IPS-18c (cell line): ENCODE measurements around the gene TMEM44.

ENCODE experiments used
- H3K4me3 ChIP-seq: 2 replicates; pipeline ENCODE4 v1.7.0; 2013; ENCODE audit warnings: low read depth, mild to moderate bottlenecking, low read length, moderate library complexity; ENCODE audit not compliant: insufficient read depth
- H3K9me3 ChIP-seq: one replicate; pipeline ENCODE4 v1.6.1; 2013; ENCODE audit warnings: mild to moderate bottlenecking, low read length, moderate library complexity; ENCODE audit not compliant: control insufficient read depth, insufficient read depth

Gene TMEM44, protein sequence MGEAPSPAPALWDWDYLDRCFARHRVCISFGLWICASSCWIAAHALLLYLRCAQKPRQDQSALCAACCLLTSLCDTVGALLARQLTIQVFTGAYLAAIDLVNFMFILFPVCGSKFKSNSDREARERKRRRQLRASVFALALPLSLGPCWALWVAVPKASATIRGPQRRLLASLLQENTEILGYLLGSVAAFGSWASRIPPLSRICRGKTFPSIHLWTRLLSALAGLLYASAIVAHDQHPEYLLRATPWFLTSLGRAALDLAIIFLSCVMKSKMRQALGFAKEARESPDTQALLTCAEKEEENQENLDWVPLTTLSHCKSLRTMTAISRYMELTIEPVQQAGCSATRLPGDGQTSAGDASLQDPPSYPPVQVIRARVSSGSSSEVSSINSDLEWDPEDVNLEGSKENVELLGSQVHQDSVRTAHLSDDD

DNA sequence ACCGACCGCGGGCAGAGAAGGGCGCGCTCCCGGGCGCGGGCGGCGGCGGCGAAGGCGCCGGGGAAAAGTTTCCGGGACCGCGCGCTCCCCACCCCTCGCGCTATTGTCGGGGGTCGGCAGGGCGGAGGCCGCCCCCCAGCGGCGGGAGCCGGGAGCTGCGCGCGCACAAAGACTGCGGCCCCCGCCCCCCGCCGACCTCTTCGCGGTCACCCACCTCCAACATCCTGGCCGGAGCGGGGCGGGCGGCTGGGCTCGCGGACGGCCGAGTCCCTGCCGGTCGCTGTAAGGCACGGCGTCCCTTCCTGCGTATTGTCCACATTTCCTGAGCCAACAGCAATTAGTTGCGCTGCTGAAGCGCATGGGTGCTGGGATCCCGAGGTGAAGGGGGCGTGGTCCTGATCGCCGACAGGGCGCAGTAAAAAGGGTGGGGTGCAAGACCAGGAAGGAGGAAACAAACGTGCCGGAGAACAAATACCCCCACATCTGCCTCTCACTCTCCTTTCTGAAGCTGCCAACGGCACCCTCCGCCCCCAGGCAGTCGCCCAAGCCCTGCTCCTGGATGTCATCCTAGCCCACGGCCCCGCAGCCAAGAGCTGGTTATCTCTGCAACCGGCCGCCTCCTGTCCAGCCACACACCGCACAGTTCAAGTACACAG is at the start of gene TMEM44:
Gene TMEM44 (minus strand): TSS at position 71 of the 656 bp plus-strand sequence. CDS start 204 bp downstream, outside the sequence.
- Histone ChIP-seq H3K4me3 (peak within 1 kb of the TSS; percentile 69), H3K9me3 (peaks cover 8% of the 10 kb centered on the region)

DNA sequence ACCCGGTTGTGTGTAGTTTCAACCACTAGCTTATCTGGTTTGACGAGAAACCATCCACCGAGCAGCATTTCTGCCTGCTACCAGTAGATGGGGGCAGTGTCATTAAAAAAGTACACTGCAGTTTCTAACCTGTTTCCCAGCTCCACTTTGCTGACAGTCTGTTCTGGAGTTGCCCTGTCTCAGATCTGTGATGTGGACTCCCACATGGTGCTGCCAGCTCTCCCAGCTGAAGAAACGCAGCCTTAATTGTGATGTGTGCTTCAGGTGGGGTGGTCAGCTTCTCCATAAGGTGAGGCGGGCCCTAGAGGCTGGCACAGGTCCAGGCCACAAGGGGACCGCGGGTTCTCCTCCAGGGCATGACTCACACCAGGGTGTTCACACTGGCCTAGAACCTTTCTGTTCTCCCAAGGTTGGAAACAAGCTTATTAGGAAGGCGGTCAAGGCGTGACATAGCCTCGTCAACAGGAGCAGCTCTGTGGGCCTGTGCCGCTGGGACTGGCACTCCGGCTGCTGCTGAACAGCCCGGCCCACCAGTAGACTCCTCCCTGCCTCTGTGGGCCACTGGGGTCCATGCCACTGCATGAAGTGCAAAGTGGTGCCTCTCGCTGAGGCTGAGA is 49.6 kb upstream of the TMEM44 start:
- H3K4me3 ChIP-seq: no peak overlapping the region
- no peaks in the 10 kb centered on the region for H3K9me3 ChIP-seq

DNA sequence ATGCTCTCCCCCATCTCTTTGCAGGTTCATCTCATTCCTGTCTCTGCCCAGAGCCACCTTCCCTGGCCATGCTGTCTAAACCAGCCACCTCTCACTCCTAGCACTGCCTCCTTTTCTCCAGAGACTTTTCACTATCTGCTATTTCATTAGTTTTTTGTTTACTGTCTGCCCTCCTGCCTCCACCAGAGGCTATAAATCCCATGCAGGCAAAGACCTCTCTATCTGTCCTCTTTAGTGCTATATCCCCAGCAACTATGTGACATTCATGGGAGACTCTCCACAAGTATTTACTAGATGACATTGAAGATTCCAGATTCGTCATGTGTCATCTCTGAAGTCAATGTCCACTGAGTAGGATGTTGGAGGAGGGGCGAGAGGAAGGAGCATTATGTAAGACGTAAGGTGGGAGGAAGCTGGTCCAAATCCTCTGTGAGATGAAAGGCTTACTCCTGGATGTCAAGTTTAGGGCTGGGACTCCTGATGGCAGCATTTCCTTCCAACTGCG is 49.0 kb upstream of the TMEM44 start:
- Histone ChIP-seq H3K4me3 (no peak overlapping the region), H3K9me3 (no peaks in the 10 kb centered on the region)

DNA sequence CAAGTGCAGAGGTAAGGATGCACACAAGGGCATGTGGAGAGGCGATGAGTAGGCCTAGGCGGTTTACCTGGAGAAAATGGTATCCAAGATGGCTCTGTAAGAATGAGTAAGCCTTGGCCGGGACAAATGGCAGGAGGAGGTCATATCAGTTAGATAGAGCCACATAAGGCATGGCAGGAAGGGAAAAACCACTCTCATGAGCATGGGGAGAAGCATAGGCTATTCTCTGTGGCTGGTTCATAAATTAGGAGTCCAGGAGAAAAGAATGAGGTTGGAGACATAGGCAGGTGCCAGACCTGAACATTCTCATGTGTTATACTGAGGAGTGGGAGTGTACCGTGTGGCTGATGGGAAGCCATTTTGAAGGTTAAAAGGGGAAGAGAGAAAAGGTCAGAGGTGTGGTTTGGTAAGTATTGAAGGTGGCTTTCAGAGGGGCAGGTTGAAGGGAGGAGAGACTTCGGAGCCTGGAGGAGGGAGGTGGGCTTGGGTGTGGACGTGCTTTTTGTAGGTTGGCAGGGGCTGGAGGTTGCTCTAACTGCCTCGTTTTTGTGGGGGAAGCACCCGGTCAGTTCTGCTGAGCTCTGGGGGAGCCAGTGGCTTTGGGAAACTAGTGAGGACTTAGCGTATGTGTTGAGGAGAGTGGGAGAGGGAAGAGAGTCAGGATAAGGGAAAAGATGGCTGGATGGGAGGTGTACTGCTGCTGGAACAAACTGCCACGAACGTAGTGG is 47.8 kb upstream of the TMEM44 start:
- no peaks in the 10 kb centered on the region for H3K9me3 ChIP-seq
- H3K4me3 ChIP-seq: no peak overlapping the region

DNA sequence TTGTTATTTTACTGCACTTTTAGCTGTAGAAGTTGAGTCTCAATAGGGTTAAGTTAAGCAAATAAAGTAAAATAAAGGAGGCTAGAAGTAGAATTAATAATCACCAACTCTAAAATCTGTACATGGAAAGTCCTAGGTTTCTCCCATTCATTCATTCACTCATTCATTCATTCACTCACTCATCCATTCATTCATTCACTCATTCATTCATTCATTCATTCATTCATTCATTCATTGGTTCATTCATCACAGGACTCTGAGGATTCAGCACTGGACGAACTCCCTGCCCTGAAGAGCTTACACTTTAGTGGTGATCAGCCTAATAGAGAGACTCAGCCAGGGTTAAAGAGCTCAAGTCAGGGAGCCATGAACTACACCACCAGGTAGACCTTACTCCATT is 43.3 kb upstream of the TMEM44 start:
- Histone ChIP-seq H3K9me3 (no peaks in the 10 kb centered on the region), H3K4me3 (no peak overlapping the region)

DNA sequence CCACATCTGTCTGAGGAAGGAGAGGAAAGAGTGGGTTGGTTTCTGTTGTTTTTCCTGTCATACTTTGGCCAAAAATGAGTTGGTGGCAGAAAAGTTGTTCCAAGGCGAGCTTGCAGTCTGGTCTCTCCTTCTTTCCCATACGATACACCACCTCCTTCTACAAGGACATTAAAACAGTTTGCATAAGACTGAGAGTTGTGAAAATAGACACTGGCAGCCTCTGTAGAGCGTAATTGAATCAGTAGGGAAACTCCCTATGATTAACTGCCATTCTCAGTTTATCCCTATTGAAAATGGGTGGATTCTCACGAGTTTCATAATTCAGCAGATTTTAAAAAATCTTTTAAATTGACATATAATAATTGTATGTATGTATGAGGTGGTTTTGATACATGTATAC is 42.5 kb upstream of the TMEM44 start:
- Histone ChIP-seq H3K4me3 (no peak overlapping the region), H3K9me3 (no peaks in the 10 kb centered on the region)

DNA sequence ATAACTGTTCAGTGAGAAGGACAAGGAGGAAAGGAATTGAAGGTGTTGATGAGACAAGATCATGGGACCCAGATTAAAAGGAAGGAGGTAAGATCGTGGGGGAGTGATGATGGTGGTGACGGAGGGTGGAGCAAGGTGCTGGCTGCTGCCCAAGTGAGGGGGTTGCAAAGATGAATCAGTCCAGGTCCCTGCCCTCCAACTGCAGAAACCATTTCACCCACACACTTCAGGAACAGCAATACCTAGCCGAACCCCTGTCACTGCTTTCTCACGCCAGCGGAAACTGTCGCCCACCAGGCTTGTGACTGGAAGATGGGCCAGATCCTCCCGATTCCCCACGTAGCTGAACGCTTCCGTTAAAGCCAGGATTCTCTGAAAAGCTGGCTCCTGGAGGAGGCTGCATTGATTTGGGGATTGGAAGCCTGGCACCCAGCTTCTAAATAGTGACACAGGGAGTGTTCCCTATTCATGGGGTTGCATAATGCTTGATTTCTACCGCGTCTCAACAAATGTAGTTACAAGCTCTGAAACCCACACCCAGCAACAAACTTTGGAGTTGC is 41.9 kb upstream of the TMEM44 start:
- Histone ChIP-seq H3K9me3 (no peaks in the 10 kb centered on the region), H3K4me3 (no peak overlapping the region)

DNA sequence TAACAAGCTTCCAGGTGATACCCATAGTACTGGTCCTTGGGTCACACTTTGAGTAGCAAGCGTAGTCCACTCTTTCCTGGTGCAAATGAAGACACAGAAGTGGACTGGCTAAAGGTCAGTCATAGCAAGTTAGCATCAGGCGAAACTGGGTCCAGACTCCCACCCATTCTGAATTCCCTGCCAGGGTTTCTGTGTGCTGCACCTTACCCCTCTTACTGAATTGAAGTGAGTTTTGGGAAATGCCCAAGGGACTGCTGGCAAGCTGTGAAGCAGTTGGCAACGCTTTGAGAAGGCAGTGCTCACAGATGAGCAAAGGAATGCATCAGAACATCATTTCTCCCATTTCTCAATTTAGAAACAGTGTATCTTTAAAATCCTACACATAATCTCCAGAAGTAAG is 40.5 kb upstream of the TMEM44 start:
- no peaks in the 10 kb centered on the region for H3K9me3 ChIP-seq

DNA sequence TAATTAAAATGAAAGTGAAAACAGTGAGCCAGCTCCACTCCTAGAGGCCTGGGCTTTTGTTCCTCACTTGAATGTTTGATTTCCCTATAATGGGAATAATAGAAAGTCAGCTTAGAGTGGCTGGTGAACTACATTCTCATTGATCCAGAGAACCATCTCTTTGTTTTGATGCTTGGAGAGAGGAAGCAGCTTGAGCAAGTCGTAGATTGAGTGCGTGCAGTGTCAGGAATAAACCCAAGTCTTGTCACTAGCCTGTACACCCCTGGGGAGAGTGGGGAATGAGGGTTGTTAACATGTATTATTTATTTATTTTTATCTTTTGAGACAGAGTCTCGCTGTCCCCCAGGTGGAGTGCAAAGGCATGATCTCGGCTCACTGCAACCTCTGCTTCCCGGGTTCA is 39.7 kb upstream of the TMEM44 start:
- Histone ChIP-seq H3K9me3 (no peaks in the 10 kb centered on the region), H3K4me3 (peak overlapping the region; percentile 98)

More for the DNA sequence above, 40.5 kb upstream of the TMEM44 start:
- no peak overlapping the region for H3K4me3 ChIP-seq

DNA sequence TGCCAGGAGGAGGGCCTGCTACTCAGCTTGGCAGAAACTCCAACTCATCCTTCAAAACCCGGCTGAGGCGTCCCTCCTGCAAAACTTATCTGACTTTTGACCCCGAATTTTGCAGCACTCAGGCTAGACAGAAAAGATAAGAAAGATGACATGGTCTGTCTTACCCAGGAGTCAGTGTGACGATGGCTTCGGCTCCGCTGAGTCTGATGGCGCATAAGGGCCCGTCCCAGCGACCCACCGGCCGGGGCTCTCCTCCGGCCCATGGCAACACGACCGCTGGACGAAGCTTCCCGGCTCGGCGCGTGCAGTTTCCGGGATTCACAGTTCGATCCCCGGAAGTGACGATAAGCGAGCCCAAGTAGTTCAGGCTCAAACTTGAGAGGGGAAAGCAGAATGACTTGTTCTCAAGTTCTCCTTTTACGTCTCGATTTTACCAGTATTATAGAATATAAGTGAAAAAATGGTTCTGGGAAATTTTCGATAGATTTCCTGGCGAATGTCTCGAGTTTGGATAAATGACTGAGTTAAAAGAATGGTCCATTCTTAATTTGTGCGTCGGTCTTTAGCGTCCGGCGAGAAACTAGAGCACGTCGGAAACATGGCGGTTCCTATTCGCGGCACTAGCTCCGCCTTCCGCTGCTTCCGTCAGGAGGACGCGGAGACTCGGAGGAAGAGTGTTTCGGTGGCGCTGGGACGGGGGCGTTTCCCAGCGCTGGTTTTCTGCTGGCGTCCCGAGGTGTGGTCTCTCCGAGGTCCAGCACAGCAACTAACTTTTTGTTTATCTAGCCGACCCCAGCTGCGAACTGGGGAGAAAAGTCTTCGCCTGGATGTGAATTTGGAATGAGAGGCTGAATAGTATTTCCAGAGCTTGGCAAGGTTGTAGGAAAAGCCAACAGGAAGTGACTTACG is 38.9 kb upstream of the TMEM44 start, which contains the start of gene LSG1:
Gene LSG1 (minus strand): TSS at position 292 of the 909 bp plus-strand sequence. CDS start 29 bp downstream, at position 263.
- H3K9me3 ChIP-seq: no peaks in the 10 kb centered on the region
- H3K4me3 ChIP-seq: peak within 1 kb of the TSS; percentile 98

DNA sequence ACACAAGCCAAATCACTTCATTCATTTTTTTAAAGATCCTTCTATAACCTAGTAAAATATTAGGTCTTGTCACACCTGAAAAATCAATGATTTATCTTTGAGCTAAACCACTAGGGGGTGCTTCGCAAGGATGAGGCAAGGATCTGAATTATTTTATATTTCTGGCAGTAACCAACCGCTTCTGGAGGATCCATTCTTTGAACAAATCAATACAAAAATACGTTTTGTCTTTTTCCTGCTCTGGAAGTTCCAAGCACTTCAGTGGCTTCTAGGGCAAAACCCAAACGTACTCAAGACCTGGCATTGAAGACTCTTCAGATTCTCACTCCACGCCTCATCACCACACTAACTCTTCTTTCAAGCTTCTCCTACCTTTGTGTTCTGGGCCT is 38.3 kb upstream of the TMEM44 start:
- H3K9me3 ChIP-seq: no peaks in the 10 kb centered on the region
- peak overlapping the region; percentile 98 for H3K4me3 ChIP-seq

DNA sequence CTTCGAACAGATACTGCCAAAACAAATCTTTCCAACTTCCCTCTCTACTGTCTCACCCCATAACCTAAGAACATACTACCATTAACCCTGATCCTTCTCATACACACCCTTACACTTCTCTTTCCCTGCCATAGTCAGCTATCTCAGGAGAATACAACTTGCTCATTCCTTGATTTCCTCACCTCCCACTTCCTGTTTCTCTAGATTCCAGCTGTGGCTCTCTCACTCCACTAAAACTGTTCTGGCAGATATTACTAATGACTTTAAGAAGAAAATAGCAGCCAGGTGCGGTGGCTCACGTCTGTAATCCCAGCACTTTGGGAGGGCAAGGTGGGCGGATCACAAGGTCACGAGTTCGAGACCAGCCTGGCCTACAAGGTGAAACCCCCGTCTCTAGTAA is 34.1 kb upstream of the TMEM44 start:
- no peaks in the 10 kb centered on the region for H3K9me3 ChIP-seq
- no peak overlapping the region for H3K4me3 ChIP-seq

DNA sequence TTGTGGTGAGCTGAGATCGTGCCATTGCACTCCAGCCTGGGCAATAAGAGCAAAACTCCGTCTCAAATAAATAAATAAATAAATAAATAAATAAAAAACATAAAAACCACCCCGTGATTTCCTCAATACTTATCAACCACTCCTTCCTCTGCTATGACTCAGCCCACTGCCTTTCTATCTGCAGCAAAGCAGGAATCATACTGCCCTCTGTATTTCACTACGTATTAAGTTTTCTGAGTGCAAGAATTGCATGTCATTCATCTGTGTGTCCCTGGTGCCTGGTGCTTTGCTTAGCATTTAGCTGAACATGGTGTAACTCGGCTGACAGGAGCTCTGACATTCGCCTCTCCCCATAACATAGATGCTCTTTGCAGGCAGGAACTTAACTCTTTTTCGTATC is 31.6 kb upstream of the TMEM44 start:
- Histone ChIP-seq H3K9me3 (no peaks in the 10 kb centered on the region), H3K4me3 (no peak overlapping the region)

DNA sequence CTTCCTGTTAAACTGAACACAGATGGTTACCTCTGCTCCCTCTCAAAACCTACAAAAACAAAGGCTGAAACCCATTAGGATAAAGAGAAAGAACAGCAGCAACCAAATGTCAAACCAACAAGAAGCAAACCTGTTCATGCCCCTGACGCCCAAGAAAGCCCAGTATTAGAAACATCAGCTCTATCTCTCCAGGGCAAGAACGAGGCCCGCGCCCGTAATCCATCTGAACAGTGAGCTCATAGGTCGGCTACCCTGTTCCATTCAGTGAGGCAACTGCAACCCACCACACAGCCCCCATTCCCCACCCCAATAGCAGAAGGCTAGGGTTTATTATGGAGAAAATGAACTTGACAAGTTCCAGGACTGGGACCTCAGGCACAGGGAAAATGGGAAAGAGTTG is 28.7 kb upstream of the TMEM44 start:
- Histone ChIP-seq H3K4me3 (no peak overlapping the region), H3K9me3 (no peaks in the 10 kb centered on the region)

DNA sequence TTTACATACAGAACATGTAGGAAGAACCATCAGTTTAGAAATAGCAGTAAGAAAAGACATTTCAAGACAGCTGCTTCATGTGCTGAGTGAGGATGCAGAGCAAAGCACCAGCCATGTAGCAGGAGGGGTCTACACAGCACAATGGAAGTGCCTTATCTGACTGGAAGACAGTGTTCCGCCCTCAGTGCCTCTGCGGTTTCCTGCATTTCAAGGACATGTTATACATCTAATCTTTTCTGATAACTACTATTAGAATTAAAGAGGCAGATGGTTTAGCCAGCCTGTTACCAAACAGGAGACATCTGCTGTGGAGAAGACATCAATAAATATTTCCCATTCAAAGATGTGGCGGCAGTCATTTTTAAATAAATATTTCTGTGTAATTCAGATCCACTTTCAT is 28.2 kb upstream of the TMEM44 start:
- H3K4me3 ChIP-seq: no peak overlapping the region
- no peaks in the 10 kb centered on the region for H3K9me3 ChIP-seq

DNA sequence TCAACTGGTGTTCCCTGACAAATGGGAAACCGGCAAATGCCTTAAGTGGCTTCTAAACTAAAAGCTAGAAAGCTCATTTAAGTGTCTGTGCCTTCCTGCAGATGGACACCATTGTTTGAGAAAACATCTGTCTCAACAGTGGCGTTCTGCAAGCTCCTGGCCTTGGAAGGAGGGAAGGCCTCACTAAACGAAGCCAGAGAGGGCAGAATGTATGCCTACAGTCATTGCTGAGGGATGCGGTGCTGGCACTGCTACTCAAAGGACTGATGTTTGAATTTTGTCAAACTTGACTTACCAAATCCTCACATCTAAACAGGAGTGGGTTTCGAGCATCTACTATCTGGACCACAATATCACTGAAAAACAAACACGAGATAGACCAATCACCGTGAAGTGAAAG is 26.6 kb upstream of the TMEM44 start:
- no peaks in the 10 kb centered on the region for H3K9me3 ChIP-seq

More for the DNA sequence above, 26.6 kb upstream of the TMEM44 start:
- H3K4me3 ChIP-seq: no peak overlapping the region
